H1 (cell line): ENCODE results near the gene SAP30L. TPM values are rescaled to one million over a fixed set of nuclear protein-coding genes. Genes with fewer than 3 reads are reported as not detected.

Experiments used
- CHD1 ChIP-seq: IDR thresholded peaks from 2 replicates; pipeline ENCODE4 v1.6.1; 2012; ENCODE audit warnings: low read depth, low read length, improper control_type of control experiment
- MAFK ChIP-seq: IDR thresholded peaks from 2 replicates; pipeline ENCODE4 v1.6.1; 2012; ENCODE audit warnings: low read depth, mild to moderate bottlenecking, improper control_type of control experiment, low read length
- POU5F1 ChIP-seq: IDR thresholded peaks from 2 replicates; pipeline ENCODE4 v1.6.1; 2011; ENCODE audit warnings: low read depth, mild to moderate bottlenecking, low read length, moderate library complexity
- RXRA ChIP-seq: IDR thresholded peaks from 2 replicates; pipeline ENCODE4 v1.6.1; 2011; ENCODE audit warnings: low read depth, mild to moderate bottlenecking, low read length, moderate library complexity; ENCODE audit not compliant: insufficient read depth
- SIX5 ChIP-seq: IDR thresholded peaks from 2 replicates; pipeline ENCODE4 v1.6.1; 2011; ENCODE audit warnings: mild to moderate bottlenecking, low read depth, low read length
- SP2 ChIP-seq: IDR thresholded peaks from 2 replicates; pipeline ENCODE4 v1.6.1; 2012; ENCODE audit warnings: mild to moderate bottlenecking, low read length, inconsistent platforms
- TAF1 ChIP-seq: IDR thresholded peaks from 2 replicates; pipeline ENCODE4 v1.6.1; 2011; ENCODE audit warnings: mild to moderate bottlenecking, low read depth, low read length
- polyA plus RNA-seq, 7 experiments: library from polyadenylated mRNA; depleted of rRNA in 3 of 7; stranded (reverse) in 5 of 7; unstranded in 2 of 7; fragments of >200 nt in 5 of 7; fragments of 200-250 nt in 2 of 7; gene quantifications; 1 replicate in 5 of 7; 2 replicates in 1 of 7; 4 replicates in 1 of 7; pipeline versions ENCODE4 v1.2.1 to v1.2.3, GENCODE V29; 2011 to 2013; ENCODE audit warnings: missing spikeins in 2 of 7, mixed read lengths in 2 of 7
- total RNA-seq: library from RNA; stranded (reverse); fragmentation: NEBNext Ultra II Directional; extraction: Animal tissue kit (Norgen Biotek cat#: 25700); gene quantifications from 2 replicates; pipeline ENCODE4 v1.2.1, GENCODE V29; 2021

Gene SAP30L
- total and polyA plus RNA-seq, 2 of the 8 experiments (the other 6 are each of a cell fraction or from before 2014, with no cell fraction given) = 12.2 to 31.5 TPM

DNA sequence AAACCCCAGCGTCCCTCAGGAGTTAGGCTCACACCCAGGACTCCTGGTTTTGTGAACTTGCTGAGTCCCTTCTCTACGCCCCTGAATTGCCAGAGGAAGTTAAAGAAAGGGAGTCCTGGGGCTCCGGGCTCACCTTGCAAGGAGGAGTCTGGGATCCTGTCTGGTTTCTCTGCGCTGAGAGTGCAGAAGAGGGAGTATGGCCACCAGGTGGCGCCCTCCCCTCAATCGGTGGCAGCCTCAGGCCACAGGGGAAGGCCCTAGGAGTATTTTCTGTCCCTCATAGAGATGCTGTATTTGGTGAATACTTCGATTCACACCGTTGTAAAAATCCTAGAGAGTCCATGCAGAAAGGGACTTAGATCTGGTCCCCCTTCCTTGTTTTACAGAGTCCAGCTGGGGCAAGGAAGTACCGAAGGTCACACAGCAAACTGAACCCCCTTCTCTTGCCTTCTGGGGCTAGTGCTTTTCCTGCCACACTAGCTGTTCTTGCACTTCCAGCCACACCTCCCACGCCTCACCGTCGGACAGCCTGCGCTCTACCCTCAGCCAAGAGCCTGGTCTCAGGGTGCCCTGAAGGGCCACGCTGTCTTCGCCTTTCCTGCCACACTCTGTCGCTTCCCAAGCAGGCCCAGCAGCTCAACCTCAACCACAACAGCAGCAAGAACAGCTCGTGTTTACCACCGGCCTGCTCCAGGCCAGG lies 22.0 kb downstream of the SAP30L start (continued):
- TF ChIP-seq SIX5 = no peak
- no peak for TF ChIP-seq MAFK
- no peak for TF ChIP-seq TAF1
- TF ChIP-seq POU5F1 = no peak
- TF ChIP-seq CHD1 = no peak
- TF ChIP-seq RXRA = no peak
- no peak for TF ChIP-seq SP2
